Pons (tissue), 1 donor: Measurements from ENCODE around the gene PRSS21.

ENCODE experiments used
- DNase-seq: peaks from one replicate; pipeline ENCODE4 v3.0.0-alpha.2; 2016; ENCODE audit warnings: low spot score

The PRSS21 gene

DNA sequence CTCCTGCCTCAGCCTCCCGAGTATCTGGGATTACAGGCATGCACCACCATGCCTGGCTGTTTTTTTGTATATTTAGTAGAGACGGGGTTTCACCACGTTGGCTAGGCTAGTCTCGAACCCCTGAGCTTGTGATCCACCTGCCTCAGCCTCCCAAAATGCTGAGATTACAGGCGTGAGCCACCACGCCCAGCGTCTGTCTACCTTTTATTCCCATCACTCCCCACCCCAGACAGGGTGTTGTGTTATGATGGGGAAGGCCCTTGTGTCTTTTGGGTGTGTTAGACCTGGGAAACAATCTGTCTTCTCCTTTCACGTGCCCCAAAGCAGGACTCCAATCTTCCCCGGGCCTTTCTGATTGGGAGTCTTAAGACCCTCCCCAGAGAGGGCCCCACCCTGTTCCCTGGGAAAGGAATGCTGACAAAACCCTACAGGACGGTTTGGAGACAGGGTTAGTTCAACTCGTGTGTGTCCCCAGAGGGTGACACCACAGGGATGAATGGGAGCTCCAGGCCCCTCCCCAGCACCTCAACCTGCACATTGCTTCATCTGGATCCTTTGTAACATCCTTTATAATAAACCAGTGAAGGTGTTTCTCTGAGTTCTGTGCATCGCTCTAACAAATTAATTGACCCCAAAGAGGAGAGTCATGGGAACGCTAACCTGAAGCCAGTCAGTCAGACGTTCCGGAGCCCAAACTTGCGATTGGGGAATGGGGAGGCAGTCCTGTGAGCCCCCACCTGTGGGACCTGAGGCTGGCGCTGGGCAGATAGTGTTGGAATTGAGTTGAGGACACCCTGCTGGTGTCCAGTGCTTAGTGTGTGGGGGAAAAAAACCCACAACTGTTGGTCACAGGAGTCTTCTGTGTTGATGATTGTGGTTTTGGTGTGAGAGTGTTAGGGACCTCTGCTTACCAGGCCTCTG is 36.8 kb upstream of the PRSS21 start:
- DNase-seq = no peak

DNA sequence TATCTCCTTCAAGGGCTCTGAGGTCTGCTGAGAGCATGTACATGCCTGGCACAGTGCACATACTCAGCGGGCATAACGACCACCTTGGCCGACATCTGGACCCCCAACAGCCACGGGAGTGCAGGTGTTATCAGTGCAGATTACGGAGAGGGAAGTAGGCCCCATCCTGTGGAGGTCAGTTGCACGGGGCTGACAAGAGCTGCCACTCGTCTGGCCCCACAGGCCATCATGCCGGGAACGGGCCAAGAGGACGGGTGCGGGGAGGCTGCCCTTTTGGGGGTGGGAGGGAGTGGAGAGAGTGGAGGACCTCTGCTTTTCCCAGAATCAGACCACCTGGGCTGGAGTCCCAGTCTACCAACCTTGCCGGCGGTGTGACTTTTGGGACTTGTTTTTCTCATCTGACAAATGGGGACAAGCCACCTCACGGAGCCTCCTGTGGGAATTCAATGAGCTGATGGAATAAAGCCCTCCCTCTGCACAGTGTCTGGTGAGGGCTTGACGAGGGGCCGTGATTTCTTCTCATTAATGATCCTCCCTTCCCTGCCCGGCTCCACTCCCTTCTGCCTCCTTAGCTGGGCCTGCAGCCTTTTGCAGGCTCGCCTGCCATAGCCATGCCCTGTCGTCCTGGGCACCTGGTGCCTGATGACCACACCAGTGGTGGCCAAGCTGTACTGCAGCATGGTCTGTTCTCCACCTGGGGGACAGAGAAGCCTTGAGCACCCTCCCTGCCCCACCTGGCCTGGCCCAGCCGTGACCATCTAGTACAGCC is 34.3 kb upstream of the PRSS21 start:
- DNase-seq = no peak

DNA sequence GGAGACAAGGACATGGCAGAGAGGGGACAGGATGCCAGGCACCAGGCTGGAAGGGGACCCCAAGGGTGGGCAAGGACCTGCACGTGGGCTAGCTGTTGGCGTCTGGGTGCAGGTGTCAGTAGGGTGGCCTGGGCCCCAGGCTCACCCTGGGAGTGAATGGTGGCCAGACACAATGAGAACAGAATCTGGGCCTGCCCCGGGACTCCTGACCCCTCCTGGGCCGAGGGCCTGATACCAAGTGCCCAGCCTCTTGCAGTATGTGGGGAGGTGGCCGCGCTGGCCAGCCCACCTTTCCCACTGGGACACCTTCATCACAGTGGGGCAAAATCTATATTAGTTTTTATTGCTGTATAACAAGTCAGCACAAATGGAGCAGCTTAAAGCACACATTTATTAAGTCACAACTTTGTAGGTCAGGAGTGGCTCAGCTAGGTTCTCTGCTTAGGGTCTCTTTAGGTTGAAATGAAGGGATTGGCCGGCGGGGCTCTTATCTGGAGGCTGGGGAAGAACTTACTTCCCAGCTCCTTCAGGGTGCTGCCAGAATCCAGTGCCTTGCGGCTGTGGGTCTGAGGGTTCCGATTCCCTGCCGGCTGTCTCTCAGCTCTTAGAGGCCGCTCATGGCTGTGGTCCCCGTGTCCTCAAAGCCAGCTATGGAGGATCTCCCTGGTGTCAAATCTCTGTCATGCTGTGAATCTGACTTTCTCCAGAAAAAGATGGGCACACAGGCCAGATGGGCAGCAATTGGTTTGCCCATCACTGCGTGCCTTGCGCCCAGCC is 33.3 kb upstream of the PRSS21 start:
- DNase-seq = no peak

DNA sequence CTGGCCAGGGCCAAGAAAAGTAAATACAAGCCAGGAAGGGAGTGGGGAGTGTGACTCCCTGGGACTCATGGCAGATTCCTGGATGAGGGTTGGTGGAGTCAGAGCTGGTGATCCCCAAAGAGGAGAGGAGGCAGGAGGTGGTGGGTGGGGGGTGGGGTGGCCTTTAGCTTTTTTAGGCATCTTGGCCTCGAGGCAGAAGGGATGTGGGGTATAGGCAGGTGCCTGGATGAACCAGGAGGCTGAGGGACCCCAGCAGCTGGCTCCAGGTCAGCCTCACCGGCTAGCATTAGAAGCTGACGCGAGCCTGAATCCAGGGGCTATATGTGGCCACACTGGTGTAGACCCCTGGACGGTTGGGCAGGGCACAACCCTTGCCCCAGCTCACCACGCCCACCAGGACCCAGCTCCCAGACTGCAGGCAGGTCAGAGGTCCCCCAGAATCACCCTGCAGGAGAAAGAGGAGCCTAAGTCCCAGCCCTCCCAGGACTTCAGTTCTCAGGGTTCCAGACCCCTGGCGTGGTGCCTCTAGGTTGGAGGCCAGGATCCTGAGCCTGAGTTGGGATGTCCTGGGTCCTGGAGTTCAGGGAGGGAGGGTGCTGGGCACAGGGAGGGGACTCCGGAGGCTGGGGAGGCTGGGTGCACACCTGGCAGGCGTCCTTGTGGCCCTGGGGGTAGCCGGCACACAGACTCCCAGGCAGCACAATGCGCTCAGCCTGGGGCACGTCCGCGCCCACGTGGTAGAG is 32.5 kb upstream of the PRSS21 start:
- DNase-seq = no peak

DNA sequence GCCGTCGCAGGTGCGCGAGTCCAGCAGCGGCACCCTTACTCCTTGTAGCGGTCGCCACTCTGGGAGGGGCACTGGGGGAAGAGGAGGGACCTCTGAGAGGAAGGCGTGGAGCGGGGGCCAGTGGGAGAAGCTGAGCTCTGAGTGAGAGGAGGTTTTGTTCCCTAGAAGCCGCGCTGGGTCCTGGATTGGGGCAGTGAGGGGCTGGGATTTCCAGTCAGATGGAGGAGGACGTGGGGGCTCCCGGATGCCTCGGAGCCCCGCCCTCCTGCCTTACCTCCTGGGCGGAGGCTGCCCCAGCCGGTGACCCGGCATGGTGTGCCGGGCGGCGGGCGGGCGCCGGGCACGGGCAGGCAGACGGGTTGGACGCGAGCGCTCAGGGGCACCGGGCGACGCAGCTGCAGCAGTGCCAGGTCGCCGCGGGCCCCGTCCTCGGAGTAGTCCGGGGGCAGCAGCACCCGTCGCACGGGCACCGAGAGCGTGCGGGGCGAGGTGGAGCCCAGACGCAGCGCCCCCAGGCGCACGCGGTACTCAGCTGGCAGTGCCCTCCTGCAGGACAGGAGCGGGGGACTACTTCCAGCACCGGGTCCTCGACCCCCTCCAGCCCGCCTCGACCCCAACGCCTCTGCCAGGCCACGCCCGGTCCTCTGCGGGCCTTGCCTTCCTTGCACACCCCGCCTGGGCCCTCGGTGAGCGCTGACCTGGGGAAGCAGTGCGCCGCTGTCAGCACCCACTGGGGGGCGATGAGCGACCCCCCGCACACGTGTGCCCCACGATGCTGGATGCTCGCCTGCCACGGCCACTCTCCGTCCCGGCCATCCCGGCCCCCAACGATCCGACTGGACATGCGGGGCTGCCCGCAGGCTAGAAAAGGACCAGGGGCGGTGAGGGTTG is 31.7 kb upstream of the PRSS21 start:
- no peak for DNase-seq

DNA sequence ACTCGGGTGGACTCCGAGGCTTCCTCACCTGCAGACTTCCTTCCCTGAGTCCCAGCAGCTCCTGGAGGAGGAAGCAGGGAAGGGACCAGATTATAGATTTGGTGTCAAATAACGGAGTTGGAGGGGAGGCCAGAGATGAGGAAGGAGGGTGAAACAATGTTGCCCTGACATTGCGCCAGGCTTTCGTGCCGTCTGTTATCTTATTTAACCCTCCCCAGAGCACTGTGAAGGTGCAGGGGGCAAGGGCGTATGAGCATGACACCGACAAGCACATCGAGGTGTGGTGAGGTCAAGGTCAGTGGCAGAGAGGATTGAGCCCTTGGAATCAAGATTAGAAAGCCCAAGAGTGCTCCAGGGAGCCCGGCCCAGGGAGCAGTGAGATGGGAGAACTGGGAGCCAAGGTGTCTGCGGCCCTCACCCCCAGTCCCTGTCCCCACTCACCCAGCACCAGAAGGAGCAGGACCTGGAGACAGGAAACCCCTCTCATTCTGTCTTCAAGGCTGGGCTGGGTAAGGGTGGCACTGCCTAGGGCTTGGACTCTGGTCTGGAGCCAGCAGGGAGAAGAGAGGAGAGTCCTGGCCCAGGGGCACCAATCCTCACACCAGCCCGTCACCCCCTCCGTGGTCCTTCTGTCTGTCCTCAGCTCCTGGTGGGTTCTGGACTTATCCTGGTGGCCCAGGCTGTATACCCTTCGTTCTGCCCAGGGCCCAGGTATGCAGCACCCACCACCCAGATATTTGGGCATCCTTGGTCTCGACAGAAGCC is 30.8 kb upstream of the PRSS21 start:
- no peak for DNase-seq

DNA sequence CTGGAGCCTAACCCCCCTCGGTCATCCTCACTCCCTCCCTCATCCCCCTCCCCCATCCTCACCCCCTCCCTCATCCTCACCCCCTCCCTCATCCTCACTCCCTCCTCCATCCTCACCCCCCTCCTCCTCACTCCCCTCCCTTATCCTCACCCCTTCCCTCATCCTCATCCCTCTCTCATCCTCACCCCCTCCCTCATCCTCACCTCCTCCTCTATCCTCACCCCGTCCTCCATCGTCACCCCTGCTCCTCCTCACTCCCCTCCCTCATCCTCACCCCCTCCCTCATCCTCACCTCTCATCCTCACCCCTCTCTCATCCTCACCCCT is 30.2 kb upstream of the PRSS21 start:
- no peak for DNase-seq

DNA sequence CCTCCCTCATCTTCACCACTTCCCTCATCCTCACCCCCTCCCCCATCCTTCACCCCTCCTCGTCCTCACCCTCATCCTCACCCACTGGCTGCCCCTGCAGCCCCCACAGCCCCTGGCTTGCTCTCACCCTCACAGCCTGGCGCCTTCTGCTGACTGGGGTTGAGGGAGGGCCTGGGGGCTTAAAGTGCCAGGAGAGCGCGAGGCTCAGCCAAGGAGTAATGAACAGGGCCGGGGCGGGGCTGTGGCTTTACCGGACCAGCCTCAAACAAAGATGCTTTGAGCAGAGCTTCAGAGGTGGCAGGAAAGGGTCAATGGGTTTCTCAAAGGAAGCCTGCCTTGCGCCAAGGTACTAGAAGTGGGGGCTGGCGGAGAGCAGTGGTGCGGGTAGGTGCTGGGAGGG is 29.6 kb upstream of the PRSS21 start, which contains the start of gene PRSS33:
PRSS33 (minus strand) TSS at position 155 of the 400 bp plus-strand sequence. CDS start 1,013 bp downstream, outside the sequence.
- DNase-seq = no peak

DNA sequence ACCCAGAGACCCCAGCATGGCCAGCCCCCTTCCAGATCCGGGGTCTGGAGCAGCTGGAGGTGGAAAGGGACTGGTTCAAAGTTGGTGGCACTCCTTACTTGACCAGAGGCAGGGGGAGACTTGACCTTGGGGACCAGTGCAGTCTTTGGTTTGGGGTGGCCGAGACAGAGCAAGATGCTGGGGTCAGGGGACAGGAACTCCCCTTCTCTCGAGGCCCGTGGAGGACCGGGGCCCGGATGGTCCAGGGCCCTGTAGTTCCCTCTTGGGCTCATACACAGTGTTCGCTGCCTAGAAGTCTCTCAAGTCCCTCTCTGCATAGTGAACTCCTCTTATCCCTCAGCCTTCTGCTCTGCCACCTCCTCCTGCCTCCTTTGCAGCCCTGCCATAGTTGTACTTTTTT is 29.1 kb upstream of the PRSS21 start:
- DNase-seq = no peak

DNA sequence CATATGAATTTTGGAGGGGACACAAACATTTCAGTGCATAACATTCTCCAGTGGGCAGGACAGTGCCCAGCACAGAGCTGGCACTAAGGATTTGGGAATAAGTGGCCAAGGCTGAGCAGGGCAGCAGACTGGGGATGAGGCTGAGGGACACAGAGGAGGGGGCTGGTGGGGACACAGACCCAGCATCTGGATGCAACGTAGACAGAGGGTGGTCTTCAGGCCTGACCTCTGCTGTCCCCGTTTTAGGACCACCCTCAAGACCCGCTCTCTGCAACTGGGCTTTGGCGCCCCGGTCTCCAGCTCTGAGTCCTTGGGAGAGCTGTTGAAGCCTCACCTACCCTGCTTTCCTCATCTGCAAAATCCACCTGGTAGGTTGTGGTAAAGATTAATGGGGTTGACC is 26.4 kb upstream of the PRSS21 start:
- DNase-seq = no peak

DNA sequence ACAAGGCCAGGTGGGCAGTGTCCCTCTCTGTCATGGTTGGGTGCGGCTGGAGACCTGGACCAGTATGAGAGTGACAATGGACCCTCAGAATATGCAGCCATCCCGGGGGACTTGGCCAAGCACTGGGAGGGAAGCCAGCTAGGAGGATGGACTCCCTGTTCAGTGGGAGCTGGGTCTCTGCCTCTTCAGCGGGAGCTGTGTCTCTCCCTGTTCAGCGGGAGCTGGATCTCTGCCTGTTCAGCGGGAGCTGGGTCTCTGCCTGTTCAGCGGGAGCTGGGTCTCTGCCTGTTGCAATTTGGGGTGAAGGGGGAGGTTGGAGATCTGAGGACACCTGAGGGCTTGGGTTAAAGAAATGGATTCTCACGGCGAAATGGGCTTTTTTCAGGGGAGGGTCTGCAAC is 25.9 kb upstream of the PRSS21 start:
- DNase-seq = no peak

DNA sequence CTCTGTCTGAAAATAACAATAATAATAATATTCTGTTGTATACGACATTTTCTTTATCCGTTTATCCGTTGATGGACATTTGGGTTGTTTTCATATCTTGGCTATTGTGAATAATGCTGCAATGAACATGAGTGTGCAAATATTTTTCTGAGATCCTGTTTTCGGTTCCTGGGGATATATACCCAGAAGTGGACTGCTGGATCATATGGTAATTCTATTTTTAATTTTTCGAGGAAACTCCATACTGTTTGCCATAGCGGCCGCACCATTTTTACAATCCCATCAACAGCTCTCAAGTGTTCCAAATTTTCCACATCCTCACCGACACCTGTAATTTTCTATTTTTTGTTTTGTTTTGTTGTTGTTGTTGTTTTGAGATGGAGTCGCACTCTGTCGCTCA is 24.1 kb upstream of the PRSS21 start:
- no peak for DNase-seq

DNA sequence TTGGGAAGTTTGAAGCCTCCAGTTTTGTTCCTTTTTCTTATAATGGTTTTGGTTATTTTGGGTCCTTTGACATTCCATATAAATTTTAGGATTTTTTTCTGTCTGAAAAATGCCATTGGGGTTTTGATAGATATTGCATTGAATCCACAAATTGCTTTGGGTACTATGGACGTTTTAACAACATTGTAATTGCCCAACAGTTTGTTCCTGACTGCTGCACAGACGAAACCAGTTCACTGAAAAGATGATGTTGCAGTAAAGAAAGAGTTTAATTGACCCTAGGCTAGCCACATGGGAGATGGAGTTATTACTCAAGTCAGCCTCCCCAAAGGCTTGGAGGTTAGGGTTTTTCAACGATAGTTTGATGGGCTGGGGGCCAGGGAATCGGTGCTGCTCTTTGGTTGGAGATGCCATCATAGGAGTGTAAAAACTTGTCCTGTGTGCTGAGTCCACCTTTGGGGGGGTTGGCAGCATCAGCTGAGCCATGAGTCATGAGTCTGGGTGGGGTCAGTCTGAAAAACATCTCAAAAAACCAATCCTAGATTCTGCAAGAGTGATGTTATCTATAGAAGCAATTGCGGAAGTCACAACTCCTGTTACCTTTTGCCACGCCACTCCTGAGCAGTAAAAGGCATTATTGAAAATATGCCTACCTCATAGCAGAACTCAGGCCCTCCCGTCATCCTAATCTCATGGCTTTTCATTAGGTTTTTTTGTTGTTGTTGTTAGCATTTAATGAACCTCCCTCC is 21.5 kb upstream of the PRSS21 start:
- DNase-seq = no peak

DNA sequence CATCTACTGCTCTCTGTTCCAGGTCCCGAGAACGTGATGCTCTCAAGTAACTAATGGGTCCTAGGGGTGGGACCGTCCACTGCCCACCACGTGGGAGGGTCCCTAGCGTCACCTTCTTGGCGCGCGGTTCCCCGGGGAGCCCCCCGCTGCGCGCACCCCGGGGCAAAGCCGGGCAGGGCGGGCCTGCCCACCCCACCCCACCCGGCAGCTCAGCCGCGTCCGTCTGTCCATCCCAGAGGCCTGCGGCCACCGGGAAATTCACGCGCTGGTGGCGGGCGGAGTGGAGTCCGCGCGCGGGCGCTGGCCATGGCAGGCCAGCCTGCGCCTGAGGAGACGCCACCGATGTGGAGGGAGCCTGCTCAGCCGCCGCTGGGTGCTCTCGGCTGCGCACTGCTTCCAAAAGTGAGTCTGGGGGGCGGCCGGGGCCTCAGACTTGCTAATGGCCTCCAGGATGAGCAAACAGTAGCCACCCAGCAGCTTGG is 18.3 kb upstream of the PRSS21 start:
- DNase-seq = no peak

DNA sequence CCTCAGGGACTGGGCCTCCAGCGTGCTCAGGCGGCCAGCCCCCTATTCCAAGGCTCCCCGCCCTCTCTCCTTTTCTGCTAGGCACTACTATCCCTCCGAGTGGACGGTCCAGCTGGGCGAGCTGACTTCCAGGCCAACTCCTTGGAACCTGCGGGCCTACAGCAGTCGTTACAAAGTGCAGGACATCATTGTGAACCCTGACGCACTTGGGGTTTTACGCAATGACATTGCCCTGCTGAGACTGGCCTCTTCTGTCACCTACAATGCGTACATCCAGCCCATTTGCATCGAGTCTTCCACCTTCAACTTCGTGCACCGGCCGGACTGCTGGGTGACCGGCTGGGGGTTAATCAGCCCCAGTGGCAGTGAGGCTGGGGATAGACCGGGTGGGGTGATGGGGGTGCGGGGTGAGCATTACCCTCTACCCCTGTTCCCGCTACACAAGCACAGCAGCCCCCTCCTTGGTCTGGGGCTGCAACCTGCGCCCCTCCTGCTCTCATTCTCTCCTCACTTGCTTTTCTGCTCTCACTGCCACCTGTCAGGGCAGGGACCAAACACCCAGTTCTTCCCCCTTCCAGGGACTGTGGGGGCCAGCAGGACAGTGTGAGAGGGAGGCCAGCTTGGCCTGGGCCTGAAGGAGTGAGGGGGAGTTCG is 17.7 kb upstream of the PRSS21 start:
- DNase-seq = no peak

DNA sequence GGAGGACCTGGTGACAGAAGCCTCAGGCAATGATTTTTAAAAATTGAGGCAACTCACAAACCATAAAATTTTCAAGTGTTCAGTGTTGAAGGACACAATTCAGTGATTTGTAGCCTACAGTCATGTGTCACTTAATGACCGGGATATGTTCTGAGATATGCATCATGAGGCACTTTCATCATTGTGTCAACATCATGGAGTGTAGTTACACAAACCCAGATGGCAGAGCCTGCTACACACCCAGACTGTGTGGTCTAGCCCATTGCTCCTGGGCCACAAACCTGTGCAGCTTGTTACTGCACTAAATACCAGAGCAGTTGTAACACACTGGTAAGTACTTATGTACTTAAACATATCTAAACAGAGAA is 17.2 kb upstream of the PRSS21 start:
- DNase-seq = no peak

DNA sequence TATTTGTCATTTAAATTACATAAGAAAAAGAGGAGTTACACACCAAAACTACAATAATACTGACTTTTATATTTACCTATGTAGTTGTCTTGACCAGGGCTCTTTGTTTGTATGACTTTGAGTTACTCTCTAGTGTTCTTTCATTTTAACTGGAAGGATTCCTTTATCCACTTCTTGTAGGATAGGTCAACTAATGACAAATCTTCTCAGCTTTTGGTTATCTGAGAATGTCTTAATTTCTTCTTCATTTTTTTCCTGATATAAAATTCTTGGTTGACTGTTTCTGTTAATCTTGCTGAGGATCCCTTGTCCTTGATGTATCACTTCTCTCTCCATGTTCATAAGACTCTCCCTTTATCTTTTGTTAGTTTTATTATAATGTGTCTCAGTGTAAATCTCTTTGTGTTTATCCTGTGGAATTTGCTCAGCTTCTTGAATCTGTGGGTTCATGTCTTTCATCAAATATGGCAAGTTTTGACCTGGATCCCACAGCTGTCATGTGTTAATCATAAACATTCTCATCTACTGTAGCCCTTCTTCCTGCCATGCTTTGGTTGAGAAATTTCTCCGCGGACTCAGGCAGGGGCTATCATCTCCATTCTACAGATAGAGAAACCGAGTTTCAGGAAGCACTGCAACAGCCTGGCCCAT is 13.4 kb upstream of the PRSS21 start:
- DNase-seq = no peak

DNA sequence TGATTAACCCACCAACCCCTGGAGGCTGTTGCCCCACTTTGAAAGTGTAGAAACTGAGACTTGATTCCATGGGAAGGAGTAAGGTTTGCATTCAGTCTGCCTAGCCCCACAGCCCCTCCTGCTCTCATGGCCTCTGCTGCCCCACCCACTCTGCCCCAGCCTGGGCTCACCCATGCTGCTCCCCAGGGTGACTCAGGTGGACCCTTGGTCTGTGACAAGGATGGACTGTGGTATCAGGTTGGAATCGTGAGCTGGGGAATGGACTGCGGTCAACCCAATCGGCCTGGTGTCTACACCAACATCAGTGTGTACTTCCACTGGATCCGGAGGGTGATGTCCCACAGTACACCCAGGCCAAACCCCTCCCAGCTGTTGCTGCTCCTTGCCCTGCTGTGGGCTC is 12.3 kb upstream of the PRSS21 start:
- no peak for DNase-seq
